HG03457 (cell line): ENCODE data around the gene PRR35.
A peak's percentile ranks its signal among the peaks of the same experiment; 100 is the strongest.

Experiments used
- ATAC-seq: cut with Tn5 transposase; IDR thresholded peaks from one replicate; pipeline ENCODE4 v1.9.1; 2021; ENCODE audit warnings: moderate number of reproducible peaks; ENCODE audit not compliant: unreplicated experiment

The PRR35 gene

DNA sequence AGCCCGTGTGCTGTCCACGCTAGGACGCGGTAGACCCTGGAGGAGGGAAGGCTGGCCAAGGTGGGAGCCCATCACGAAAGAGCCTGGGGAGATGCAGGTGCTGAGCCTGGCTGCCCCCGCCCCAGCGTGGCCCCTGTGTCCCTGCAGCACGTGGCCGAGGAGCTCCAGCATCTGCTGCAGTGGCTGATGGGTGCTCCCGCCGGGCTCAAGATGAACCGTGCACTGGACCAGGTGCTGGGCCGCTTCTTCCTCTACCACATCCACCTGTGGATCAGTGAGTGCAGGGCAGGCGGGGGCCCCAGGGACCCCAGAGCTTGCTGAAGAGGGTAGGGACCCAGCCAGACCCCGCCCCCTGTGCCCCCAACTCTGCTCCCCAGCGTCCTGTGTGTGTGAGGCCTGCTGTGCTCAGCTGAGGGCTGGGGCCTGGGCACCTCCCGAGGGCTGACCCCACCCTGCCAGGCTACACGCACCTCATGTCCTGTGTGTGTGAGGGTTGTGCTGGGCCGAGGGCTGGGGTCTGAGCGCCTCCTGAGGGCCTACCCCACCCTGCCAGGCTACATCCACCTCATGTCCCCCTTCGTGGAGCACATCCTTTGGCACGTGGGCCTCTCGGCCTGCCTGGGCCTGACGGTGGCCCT lies 18.2 kb downstream of the PRR35 start:
- no peak for ATAC-seq

DNA sequence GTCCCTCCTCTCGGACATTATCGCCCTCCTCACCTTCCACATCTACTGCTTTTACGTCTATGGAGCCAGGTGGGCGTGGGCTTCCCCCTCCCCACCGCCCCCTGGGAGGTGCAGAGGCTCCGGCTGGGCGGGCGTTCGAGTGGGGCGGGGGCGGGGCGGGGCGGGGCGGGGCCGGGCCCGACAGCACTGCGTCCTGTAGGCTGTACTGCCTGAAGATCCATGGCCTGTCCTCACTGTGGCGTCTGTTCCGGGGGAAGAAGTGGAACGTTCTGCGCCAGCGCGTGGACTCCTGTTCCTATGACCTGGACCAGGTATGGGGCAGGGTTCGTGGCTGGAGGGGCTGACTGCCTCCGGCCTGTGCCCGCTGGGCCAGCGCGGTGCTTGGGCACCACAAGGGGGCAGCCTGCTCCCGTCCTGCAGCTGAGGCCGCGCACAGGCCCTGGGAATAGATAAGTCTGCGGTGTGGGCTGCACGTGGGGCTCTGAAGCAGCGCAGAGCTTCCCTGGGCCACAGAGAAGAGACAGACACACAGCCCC lies 18.7 kb downstream of the PRR35 start:
- ATAC-seq: no peak

DNA sequence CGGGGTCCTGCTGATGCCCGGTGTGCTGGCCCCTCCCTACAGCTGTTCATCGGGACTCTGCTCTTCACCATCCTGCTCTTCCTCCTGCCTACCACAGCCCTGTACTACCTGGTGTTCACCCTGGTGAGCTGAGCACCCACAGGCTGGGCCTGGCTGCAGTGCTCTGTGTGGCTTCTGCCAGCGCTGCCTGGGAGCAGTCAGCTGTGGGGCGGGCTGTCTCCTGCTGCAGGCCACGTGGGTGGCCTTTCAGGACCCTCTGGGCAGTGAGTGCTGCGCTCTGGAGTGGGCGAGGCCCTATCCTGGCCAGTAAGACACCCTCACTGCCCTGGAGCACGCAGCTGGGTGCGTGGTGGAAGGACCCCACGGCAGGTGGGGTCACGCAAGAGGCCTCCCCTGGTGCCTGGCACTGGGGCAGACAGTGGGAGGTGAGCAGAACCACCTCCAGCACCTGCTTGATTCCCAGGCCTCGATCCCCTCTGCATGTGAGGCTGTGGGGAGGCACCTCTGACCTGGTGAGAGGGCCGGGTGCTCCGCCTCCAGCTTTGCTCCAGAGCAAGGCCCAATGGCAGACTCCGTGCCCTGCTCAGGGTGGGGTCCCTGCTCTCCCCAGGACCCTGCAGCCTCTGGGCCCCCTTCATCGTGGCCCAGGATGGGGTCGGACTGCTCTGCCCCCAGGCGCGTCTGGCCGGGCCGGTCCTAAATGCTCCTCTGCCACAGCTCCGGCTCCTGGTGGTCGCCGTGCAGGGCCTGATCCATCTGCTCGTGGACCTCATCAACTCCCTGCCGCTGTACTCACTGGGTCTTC lies 20.1 kb downstream of the PRR35 start:
- ATAC-seq: no peak

DNA sequence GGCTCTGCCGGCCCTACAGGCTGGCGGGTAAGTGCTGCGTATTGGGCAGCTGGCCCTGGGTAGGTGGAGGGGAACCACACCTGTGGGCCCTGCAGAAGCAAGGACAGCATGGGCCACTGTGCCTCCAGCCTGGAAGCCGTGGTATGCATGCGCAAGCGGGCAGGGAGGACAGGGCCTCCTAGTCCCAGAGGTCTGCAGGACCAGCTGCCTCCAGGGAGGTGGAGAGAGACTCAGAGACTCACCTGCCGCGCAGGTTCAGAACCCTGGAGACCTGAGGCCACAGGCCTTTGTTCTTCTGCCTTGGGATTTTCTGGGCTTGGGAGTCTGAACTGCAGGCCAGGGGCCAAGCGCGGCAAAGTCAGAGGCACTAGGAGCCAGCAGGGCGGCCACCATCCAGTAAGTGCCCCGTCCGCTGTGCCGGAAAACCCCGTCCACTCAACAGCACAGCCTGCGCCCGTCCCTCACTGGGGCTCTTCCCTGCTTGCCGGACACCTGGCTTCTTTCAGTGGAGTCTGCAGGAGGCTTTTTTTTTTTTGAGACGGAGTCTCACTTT lies 20.8 kb downstream of the PRR35 start:
- ATAC-seq: no peak

DNA sequence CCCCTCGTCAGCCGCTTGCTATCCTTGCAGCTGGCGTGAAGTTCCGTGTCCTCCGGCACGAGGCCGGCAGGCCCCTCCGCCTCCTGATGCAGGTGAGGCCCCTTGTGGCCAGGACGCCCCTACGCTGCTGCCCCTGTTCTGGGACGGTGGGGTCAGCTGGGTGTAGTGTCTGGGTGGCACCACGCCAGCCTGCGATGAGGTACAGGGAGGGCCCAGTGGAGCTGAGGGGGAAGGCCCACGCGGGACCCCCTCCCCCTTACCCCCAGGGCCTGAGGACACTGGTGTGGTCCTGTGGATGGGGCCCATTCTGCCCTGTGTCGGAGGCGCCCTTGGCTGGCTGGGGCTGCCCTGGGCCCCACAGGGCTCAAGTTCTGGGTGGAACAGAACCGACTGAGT lies 22.0 kb downstream of the PRR35 start:
- no peak for ATAC-seq

DNA sequence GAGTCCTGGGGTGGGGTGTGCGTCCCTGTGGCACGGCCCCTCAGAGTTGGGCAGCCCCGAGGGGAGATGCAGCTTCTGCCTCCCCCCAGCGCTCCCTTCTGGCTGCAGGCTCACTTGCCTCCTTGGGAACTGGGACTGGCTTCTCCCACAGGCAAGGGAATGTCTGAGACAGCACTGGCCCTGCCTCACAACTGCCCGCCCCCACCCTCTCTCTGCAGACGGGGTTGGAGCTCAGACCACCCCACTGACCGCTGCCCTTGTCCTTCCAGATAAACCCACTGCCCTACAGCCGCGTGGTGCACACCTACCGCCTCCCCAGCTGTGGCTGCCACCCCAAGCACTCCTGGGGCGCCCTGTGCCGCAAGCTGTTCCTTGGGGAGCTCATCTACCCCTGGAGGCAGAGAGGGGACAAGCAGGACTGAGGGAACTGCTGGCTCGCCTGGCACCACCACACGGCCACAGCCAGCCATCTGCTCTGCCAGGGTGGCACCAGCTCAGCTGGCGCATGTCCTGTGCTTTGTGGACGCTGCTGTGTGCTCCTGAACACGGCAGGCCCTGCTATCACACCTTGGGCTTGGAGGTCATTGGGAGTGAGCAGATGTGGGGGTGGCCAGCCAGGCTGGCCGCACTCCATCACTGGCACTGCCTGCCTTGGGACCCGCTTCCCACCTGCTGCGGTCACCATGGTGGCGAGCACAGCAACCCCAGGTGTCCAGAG lies 22.6 kb downstream of the PRR35 start:
- ATAC-seq: no peak

DNA sequence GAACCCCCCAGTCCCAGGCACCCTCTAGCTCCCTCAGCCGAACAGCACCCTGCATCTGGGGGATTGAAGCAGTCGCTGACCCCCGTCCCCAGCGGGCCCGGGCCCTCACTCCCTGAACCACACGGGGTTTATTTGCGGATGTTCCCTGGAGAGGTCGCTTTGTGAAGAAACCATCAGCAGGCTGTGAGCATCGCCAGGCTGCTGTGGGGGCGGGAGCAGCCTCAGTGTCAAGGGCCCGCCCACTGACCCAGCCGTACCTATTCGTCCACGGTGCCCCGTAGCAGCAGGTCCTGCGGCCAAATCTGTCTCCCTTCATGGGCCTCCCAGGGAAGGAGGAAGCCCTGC lies 23.2 kb downstream of the PRR35 start:
- ATAC-seq: no peak

DNA sequence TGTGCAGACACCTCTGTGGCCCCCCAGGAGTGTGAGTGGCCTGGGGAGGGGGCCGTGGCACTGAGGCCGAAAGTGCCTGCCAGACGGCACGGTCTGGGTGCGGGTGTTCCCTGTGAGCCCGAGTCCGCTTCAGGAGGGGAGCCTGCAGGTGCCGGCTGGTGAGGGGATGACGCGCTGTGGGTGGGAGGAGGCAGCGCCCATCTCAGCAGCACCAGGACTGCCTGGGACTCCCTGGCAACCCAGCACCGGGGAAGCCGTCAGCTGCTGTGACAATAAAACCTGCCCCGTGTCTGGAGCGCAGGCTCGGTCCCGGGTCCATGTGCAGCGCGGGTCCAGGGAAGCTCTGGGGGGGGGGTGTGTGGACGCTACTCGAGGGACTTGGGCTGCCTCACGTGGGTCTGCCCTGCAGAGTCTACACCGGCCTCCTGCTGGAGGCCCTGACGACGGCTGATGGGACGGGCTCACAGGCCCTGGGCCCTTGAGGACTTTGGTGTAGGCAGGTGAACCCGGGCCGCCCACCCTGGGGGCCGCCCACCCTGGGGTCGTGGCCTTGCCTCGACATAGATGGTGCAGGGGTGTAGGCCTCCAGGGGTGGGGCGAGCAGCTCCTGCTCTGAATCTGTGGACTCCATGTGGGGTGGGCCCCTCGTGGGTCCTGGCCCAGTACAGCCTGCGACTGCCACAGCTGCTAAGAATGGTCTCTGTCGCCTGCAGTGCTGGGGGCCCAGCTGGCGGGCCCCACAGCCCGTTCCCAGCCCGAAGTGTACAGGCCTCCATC lies 23.8 kb downstream of the PRR35 start:
- ATAC-seq: no peak

DNA sequence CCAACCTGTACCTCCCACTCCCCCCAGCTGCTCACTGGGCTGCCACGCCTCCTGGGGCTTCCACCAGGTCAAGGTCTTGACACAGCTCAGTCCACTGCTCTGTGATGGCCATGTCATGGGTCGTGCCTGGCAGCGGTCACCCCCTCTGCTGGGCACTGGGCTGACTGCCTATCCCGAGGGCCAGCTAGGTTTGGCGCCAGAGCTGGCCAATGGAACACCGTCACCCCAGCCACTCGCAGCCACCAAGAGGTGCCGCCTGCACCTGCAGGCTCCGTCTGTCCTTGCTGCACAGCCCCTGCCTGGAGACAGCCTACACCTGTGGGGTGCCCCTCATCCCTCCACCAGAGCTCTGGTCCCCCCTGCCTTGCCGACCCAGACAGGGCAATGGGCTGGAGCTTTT lies 25.2 kb downstream of the PRR35 start:
- no peak for ATAC-seq

DNA sequence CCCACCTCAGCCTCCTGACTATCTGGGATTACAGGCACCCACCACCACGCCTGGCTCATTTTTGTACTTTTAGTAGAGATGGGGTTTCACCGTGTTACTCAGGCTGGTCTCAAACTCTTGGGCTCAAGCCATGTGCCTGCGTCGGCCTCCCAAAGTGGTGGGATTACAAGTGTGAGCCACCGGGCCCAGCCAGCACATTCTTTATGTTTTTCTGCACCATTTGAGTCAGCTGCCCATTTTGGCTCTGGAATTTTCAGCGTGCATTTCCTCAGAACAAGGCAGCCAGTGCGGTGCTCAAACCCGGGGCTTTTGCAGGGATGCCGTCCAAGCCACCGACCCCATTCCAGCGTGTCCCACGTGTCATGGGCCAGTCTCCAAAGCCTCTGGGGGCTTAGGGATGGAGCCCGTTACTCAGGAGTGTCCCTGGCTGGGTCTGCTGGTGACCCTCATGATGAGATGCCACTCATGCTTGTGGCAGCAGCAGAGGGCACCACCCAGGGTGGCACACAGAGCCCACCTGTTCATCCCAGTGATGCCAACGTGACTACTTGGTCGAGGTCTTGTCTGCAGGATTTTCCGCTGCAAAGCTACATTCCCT lies 26.0 kb downstream of the PRR35 start:
- no peak for ATAC-seq

DNA sequence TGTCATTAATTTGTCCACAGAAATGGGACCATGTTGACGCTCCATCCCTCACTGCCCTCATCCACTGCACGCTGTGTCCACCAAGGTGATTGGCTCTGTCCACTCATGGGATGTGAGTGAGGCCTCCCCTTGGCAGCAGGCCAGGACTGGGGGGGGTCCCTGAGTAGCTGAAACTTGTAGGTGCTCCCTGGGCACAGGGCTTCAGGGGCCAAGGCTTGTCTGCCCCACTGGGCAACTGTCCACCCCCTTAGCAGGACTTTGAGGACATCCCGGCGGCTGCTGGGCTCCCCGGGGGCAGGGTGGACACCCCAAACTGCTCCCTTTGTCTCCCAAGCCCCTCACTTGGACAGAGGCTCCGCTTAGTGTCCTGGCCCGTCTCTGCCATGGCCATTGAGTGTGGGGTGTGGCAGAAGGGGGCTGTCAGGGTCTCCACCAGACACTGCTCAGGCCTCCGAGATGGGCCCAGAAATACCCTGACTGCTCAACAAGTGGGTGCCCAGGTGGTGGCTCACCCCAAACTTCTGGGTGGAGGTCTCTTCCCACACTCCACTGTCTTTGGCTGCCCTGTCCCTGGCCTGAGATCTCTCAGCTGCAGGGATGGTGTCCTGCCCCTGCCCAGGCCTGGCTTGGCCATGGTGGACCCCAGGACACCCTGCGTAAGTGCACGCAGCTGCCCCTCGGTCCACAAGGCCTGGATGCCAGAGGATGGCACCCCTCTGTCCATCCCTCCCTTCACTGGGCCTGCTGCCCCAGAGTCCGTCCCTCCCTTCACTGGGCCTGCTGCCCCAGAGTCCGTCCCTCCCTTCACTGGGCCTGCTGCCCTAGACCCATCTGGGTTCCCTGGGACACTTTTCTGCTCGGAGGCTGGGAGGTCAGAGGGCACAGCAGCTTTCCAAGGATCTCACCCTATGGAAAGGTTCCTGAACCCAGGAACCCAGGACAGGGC lies 26.7 kb downstream of the PRR35 start:
- ATAC-seq: no peak

DNA sequence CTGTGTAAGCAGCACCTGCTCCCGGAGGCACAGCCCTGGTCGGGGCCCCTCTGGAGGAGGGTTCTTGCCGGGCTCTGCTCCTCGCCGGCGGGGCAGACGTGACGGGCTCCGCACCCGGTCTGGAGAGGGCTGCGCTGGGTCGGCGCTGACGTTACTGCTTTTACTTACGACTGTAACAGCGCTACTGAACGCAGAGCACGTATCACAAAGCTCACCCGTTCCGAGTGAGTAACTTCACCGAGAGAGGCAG lies 28.4 kb downstream of the PRR35 start:
- no peak for ATAC-seq

DNA sequence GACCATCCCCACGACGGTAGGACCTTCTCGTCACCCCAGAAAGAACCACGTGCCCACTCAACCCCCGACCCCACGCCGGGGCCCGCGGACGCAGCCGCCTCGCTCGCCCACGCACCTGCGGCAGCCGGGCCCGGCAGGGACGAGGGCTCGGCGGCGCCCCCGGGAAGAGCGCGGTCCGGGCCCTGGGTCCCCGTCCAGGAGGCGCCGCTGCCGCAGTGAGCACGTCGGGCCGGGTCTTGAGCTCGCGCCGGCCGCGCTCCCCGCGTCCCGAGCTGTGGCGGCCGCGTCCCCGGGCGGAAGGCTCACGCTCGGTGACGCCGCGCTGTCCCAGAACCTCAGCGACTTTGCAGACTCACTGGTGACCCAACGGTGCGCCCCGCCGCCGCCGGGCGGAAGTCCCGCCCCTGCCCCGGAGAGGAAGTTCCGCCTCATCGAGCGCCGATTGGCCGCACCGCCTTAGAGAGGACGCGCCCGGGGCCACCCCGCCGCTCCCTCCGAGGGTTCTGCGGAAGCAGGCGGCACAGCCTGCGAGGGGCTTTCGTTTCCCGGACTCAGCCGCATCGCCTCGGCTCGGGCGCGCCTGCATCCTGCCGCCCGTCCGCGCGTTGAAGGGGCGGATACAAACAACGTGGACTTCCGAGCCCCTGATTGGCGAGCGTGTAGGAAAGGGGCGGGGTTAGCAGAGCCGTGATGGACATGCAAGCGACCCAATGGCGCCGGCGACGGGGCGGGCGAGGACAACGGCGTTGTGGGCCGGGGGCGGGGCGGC lies 28.9 kb downstream of the PRR35 start:
- ATAC-seq: peak; percentile 52

DNA sequence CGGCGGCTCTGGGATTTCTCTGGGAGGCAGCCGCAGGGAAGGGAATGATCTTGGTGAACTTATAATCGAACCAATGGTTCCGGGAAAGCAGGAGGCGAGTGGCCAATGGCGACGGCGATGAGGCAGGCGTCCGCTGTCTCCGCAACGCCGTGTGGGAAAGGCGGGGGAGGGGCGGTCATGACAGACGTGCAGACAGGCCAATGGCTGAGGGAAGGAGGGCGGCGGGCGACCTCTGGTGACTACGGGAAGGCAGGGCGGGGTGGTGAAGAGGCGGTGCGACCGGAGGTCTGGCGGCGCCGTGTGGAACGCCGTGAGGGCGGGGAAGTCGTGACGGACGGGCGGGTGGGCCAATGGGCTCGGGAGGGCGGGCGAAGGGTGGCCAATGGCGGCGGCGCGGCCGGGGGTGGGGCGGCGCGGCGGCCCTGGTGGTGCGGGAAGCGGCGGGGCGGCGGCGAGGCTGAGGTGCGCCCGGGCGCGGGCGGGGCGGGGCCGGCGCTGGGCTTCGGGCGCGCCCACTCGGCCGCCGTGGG lies 29.5 kb downstream of the PRR35 start, which contains the start of gene RAB40C:
Gene RAB40C, plus strand, starts transcription at position 409 of the 530 bp plus-strand sequence. CDS start 226 bp downstream, outside the sequence.
- peak; percentile 56 for ATAC-seq

DNA sequence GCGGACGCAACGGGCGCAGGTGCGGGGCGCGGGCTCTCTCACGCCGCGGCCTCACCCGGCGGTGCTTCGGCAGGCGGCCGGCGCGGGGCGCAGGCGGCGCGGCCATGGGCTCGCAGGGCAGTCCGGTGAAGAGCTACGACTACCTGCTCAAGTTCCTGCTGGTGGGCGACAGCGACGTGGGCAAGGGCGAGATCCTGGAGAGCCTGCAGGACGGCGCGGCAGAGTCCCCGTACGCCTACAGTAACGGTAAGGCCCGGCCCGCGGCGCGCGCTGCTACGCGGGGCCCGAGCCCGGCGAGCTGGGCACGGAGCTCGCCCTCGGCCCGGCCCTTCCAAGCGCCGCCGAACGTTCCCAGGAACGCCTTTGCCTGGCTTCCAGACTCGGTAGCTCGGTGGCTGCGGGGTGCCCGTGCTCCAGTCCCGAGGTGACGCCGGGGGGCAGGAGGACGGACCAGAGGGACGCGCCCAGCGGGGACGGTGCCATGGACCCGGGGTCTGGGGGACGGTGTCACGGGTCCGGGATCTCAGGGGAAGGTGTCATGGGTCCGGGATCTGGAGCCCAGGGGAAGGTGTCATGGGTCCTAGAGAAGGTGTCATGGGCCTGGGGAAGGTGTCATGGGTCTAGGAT lies 30.1 kb downstream of the PRR35 start:
- no peak for ATAC-seq

DNA sequence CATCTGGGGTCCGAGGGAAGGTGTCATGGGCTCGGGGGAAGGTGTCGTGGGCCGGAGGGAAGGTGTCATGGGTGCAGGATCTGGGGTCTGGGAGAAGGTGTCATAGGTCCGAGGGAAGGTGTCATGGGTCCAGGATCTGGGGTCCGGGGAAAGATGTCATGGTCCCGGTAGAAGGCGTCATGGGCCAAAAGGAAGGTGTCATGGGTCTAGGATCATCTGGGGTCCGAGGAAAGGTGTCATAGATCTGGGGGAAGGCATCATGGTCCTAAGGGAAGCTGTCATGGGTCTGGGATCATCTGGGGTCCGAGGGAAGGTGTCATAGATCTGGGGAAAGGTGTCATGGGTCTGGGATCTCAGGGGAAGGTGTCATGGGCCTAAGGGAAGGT lies 30.6 kb downstream of the PRR35 start:
- ATAC-seq: no peak

DNA sequence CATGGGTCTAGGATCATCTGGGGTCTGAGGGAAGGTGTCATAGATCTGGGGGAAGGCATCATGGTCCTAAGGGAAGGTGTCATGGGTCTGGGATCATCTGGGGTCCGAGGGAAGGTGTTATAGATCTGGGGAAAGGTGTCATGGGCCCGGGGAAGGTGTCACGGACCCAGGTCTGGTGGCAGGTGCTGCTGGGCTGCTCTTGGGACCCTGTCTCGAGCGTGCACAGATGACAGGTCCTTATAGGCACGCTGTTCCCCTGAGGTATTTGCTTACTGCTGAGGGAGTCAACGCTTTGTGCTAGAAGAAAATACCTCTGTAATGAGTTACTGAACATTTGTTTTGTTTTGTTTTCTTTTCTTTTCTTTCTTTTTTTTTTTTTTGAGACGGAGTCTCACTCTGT lies 31.0 kb downstream of the PRR35 start:
- no peak for ATAC-seq

DNA sequence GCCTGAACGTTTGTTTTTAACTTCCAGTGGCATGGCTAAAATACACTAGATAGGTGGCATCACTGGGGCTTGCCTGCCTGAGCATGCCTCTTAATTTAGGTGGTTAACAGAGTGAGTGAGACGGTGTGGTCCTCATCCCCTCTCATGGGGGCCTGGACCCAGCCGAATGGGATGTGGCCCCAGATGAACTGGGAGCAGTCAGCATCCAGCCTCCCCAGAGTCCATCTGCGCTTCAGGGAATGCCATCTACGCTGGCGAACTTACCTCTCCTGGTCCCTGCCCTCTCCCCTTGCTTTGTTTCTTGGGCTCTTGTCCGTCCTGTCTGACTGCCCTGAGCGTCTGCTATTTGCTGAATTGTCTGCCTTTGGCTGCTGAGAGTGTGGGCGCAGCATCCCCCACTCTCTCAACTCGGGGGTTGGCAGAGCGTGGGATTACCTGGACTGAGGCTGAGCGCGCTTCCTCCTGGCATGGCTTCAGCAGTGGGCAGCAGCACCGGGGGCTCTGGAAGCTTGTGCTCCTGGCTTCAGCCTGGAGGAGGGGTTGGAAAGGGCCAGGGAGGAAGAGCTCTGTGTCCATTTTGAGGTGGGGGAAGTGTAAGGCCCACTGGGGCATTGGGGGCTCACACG lies 31.8 kb downstream of the PRR35 start:
- no peak for ATAC-seq
